OCI-LY1 (cell line): ENCODE measurements around the gene SOCS1.

Experiments
- CTCF ChIP-seq: fragments of 200-600 bp; sonication (generic), shearing (Covaris generic); IDR thresholded peaks from 2 replicates; pipeline ENCODE4 v1.5.1; 2017; ENCODE audit warnings: mild to moderate bottlenecking, antibody characterized with exemption, low read length, moderate library complexity, mixed read lengths
- EZH2 ChIP-seq: fragments of 200-600 bp; sonication (generic), shearing (Covaris generic); IDR thresholded peaks from 2 replicates; pipeline ENCODE4 v1.8.0; 2017; ENCODE audit warnings: borderline replicate concordance, mixed run types, mild to moderate bottlenecking, antibody characterized with exemption, low read length, moderate library complexity, mixed read lengths

GRCh38 chr16:11245988-11246387 lies 10.0 kb downstream of the SOCS1 start:
- no peak for TF ChIP-seq CTCF
- TF ChIP-seq EZH2, result no peak
